ENCODE results near the gene LRRC74B. TPM values are rescaled to one million over a fixed set of nuclear protein-coding genes. Genes with fewer than 3 reads are reported as not detected.

The LRRC74B gene
- total RNA-seq, 1 donor from 2014 or later: not detected

DNA sequence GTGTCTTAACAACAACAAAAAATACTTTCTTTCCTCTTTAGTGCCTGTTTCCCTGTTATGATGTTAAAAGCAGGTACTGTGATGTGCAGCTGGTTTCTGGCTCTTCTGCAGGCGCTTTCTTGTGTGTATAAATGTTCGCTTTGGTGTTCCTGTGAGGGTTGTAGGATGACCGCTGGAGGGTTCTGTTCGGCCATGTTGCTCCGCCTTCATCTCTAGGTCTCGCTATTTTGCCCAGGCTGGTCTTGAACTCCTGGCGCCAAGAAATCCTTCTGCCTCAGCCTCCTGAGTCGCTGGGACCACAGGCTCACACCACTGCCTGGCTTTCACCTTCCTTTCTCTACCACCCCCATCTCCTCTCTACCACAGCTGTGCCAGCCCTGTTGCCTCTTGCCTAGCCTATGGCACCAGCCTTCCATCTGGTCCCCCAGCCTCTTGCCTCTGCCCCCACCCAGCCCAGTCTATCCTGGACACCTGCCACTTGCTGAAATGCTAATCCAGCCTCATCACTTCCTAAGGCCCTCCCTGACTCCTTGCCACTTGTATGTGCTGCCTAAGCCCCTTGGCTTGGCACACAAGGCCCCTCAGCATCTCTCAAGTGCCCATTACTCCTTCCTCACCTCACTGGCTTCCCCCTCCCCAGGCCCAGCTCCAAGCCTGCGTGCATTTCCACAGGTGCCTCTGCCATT is 5.5 kb downstream of the LRRC74B start:
- TF ChIP-seq, protein P1, sequence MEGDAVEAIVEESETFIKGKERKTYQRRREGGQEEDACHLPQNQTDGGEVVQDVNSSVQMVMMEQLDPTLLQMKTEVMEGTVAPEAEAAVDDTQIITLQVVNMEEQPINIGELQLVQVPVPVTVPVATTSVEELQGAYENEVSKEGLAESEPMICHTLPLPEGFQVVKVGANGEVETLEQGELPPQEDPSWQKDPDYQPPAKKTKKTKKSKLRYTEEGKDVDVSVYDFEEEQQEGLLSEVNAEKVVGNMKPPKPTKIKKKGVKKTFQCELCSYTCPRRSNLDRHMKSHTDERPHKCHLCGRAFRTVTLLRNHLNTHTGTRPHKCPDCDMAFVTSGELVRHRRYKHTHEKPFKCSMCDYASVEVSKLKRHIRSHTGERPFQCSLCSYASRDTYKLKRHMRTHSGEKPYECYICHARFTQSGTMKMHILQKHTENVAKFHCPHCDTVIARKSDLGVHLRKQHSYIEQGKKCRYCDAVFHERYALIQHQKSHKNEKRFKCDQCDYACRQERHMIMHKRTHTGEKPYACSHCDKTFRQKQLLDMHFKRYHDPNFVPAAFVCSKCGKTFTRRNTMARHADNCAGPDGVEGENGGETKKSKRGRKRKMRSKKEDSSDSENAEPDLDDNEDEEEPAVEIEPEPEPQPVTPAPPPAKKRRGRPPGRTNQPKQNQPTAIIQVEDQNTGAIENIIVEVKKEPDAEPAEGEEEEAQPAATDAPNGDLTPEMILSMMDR (IDR thresholded peaks at IDR 0.05; ENCODE audit: unreplicated experiment): no peak
- Mint-ChIP-seq H3K36me3 (no peaks in the 10 kb centered on the region), H3K27ac (no peak overlapping the region), H3K4me3 (no peak overlapping the region), H3K9me3 (no peaks in the 10 kb centered on the region), H3K4me1 (peaks cover 9% of the 10 kb centered on the region), H3K27me3 (ENCODE audit: low read depth) (no peaks in the 10 kb centered on the region)
- no peak for DNase-seq (ENCODE audit: low spot score in 2 of 2, unreplicated experiment in 2 of 2)

DNA sequence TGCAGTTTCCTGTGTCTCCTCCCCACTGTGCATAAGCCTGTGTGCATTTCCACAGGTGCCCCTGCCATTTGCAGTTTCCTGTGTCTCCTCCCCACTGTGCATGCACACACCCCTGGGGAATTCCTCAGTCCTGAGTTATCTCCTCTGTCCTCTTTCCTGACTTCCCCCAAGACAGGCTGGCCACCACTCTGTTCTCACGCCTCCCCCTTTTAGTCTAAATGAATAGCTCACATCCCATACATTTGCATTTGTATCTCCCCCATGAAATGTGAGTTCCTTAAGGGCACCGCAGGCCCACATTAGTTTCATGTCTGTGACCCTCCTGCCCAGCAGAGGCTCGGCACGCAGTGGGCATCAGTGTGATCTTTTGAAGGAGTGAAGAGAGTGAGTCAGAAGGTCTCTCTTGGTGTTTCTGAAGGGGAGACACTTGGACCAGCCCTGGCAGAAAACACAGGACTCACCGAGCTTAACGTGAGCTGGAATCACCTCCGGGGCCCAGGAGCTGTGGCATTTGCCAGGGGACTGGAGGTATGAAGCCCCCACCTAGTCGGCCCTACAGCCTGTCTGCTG is 6.2 kb downstream of the LRRC74B start:
- no peaks in the 10 kb centered on the region for H3K36me3 Mint-ChIP-seq
- no peak for DNase-seq (ENCODE audit: low spot score in 2 of 2, unreplicated experiment in 2 of 2)
- H3K4me3 Mint-ChIP-seq: no peak overlapping the region
- no peaks in the 10 kb centered on the region for H3K9me3 Mint-ChIP-seq
- TF ChIP-seq, protein P1 (IDR thresholded peaks at IDR 0.05; ENCODE audit: unreplicated experiment): no peak
- peaks cover 3% of the 10 kb centered on the region for H3K27me3 Mint-ChIP-seq (ENCODE audit: low read depth)
- H3K27ac Mint-ChIP-seq: no peak overlapping the region
- H3K4me1 Mint-ChIP-seq: peaks cover 13% of the 10 kb centered on the region

DNA sequence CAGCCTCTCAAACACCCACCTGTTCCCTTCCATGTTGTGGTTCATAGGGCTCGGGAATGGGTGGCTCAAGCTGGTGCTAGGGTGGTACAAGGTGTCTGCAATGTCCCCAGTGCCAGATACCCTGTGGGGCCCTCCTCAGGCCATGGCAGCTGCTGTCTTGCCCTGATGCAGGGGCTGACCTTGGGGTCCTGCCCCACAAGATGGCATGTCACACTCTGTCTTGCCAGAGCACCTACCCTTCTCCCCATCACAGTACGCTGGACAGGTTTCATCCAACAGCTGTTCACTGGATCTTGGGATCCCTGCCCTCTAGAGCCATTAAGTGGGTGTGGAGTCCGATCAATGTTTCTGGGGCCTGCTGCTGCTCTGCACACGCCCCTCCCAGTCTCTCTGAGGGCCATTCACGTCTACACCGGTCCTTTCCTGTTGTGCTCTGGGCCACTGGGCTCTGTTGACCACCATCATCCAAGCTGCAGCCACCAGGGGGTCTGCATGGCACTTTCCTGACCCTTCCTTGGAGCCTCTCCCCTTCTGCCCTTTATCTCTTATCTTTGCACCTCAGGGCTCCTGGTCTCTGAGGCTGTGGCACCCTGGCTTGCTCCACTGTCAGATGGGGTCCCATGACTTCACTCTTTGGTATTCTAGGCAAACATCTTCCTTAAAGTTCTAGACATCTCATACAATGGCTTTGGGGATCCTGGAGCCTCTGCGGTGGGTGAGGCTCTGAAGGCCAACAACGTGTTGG is 7.1 kb downstream of the LRRC74B start:
- Mint-ChIP-seq H3K27me3 (ENCODE audit: low read depth) (peaks cover 3% of the 10 kb centered on the region), H3K4me1 (peaks cover 13% of the 10 kb centered on the region), H3K27ac (no peak overlapping the region), H3K4me3 (no peak overlapping the region), H3K9me3 (no peaks in the 10 kb centered on the region), H3K36me3 (no peaks in the 10 kb centered on the region)
- TF ChIP-seq, protein P1 (IDR thresholded peaks at IDR 0.05; ENCODE audit: unreplicated experiment): no peak
- DNase-seq (ENCODE audit: low spot score in 2 of 2, unreplicated experiment in 2 of 2): no peak

DNA sequence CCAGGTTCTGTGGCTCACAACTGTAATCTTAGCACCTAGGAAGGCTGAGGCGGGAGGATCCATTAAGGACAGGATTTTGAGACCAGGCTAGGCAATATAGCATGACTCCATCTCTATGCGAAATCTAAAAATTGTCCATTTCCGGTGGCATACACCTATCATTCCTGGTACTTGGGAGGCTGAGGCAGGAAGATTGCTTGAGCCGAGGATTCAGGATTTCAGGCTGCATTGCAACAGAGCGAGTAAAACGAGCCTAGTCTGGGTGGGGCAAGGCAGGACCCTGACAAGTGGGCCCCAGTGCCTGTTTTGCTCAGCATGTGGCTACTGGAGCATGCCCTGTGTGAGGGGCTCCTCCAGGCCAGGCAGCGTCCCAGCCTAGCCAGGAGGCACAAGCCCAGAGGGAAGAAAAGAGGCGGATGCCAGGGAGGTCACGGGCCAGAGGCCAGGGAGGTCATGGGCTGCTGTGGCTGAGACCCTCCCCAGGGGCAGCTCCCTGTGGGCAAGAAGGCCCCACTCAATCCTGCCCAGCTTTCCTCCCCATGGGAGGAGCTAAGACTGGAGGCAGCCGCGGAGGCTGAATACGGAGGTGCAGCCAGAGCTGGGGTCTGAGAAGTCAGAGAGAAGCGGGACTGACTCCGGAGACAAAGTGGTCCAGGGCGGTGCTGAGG is 8.4 kb downstream of the LRRC74B start:
- H3K4me1 Mint-ChIP-seq: peaks cover 13% of the 10 kb centered on the region
- no peaks in the 10 kb centered on the region for H3K9me3 Mint-ChIP-seq
- DNase-seq (ENCODE audit: low spot score in 2 of 2, unreplicated experiment in 2 of 2): no peak
- peaks cover 3% of the 10 kb centered on the region for H3K27me3 Mint-ChIP-seq (ENCODE audit: low read depth)
- no peaks in the 10 kb centered on the region for H3K36me3 Mint-ChIP-seq
- TF ChIP-seq, protein P1 (IDR thresholded peaks at IDR 0.05; ENCODE audit: unreplicated experiment): no peak
- no peak overlapping the region for H3K4me3 Mint-ChIP-seq
- H3K27ac Mint-ChIP-seq: no peak overlapping the region

DNA sequence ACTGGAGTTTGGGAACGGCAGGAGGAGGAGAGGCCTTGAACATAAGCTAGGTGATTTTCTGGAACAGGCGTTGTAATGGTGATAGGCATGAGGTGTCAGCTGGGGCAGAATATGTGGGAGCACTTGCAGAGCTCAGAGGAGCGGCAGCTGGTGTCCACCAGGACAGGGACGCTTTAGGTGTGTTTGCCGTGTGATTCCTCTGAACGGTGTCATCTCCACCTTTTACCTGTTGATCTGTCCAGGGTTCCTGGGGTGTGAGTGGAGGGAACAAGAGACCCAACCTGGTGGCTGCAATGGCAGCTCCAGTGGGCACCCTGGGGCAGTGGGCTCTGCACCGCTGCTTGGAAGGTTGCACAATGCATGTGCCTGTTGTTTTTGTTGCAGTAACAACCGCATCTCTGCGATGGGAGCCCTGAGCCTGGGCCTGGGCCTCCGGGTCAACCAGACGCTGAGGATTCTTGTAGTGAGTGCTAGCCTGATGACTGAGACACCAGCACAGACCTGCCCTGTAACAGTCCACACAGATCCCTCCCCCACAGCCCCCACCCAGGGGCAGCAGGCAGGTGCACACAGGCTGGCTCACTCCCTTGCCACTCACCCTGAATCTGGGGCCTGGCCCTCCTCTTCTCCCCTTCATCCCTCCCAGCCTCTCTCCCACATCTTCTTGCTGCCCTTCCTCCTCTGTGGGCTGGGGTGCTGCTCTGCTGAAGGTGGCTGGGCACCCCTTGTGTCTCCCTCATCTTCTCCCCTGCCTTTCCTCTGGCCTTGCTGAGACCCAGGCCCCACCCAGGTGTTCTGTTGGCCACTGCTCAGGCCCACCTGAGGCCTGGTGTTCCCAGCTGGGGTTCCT is 9.2 kb downstream of the LRRC74B start:
- TF ChIP-seq, protein P1 (IDR thresholded peaks at IDR 0.05; ENCODE audit: unreplicated experiment): no peak
- Mint-ChIP-seq H3K36me3 (no peaks in the 10 kb centered on the region), H3K27me3 (ENCODE audit: low read depth) (peaks cover 3% of the 10 kb centered on the region), H3K9me3 (no peaks in the 10 kb centered on the region), H3K27ac (no peak overlapping the region), H3K4me1 (peaks cover 13% of the 10 kb centered on the region), H3K4me3 (no peak overlapping the region)
- no peak for DNase-seq (ENCODE audit: low spot score in 2 of 2, unreplicated experiment in 2 of 2)

Data from mesothelial cell of epicardium (in vitro differentiated cells).